Measurements from ENCODE around the gene RPS19BP1.

The RPS19BP1 gene

DNA sequence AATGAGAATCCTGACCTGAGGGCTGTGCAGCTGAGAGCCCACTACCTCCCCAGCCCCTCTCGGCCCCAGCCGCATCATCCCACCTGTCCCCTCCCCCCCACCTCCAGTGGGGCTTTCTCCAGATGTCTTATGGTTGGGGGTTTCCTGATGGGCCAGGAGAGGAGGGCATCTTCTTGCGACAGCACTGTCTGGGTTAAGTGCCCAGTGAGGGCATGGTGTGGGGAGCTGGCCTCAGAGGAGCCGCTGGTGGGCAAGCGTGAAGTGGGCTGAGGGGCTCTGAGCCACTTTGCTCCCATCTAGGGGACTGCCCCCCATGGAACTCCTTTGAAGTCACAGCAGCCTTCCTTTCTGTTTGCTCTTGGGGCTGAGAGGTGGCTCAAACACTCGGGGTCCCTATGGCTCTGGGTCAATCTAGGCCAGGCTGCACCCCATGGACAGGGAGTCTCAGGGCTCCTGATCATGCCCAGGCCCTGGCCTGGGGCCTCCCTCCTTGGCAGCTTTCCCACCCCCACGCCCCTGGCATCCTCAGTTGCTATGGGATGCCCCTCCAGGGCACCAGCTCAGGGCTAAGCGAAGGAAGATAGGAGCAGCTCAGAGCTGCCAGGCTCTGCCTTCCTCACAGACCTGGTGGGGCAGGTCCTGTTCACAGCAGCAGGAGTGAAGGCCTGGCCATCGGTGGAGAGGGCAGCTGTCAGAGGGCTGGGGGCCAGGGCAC, 41.4 kb downstream of the RPS19BP1 start:
- DNase-seq (ENCODE audit: low read depth, low spot score), result no peak

DNA sequence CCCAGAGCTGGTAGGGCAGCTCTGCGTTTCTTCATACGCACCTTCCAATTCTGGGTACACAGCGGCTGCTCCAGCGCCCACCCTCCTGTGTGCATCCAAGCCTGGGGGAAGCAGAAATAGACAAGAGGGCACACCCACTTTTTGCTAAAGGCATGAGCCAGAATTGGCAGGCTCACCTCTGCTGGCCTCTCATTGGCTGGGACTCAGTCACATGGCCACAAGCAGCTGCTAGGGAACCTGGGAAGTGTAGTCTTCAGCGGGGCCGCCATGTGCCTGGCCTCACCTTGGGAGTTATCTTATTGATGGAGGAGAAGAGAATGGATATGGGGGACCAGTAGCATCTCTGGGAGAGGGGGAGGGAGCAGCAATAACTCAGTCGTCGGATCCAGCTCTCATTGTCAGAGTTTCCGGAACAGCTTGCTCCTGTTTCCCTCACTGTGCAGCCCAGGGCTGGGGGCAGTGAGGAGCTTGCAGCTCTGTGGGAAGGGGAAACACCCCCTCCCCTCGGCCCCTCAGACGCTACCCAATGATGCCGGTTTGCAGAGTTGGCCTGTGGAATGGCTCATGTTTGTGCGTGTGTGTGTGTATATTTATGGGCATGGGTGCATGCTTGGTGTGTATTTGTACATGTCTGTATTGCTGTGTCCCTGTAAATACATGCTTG, 42.3 kb downstream of the RPS19BP1 start:
- DNase-seq (ENCODE audit: low read depth, low spot score), result no peak

DNA sequence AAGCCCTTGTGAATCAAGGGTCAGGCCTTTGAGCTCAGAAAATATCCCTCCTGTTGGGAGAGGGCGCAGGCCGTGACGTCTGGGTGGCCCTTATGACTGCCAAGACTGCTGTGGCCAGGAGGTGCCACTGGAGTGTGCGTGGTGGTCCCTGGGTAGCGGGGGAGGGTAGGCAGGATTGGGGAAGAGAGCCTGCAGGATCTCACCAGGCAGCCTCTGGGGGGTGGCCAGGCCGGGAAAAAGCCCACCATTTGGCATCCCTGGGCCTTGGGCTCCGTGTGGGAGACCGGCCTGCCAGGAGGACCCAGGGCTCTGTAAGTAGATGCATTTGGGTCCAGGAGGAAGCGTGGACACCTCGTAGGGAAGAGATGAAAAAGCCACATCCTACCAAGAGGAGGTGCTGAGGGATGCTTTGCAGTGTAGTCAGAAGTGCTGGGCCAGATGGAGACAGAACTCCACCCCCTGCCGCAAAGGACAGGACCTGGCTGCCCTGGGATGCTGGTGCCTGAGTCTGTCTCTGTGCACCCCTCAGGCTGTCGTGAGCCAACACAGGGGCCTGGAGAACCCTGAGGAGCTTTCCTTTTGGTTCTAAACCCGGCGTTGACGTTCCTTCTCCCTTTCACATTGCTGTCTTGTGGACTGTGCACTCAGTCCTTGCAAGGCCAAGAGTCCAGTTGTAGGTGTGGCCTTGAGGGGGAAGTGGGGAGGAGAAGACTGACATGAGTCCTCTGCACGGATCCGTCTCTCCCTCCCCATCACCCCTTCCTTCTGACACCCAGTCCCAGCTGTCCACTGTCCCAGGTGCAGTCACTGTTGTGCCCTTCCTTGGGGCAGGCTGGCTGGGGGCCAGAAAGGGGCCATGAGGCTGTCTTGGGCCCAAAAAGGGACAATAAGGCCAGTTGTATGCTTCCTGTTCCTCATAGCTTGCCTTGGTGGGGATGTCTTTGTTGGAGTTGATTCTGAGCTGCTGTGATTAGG, 43.2 kb downstream of the RPS19BP1 start:
- DNase-seq (ENCODE audit: low read depth, low spot score), result no peak

DNA sequence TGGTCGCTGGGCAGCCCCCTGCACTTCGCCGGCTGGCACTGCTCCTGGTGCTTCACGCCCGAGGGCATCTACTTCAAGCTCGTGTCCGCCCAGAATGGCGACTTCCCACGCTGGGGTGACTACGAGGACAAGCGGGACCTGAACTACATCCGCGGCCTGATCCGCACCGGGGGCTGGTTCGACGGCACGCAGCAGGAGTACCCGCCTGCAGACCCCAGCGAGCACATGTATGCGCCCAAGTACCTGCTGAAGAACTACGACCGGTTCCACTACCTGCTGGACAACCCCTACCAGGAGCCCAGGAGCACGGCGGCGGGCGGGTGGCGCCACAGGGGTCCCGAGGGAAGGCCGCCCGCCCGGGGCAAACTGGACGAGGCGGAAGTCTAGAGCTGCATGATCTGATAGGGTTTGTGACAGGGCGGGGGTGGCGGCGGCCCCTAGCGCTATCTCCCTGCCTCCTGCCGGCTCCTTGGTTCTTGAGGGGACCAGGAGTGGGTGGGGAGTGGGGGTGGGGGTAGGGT, 43.9 kb downstream of the RPS19BP1 start:
- no peak for DNase-seq (ENCODE audit: low read depth, low spot score)

DNA sequence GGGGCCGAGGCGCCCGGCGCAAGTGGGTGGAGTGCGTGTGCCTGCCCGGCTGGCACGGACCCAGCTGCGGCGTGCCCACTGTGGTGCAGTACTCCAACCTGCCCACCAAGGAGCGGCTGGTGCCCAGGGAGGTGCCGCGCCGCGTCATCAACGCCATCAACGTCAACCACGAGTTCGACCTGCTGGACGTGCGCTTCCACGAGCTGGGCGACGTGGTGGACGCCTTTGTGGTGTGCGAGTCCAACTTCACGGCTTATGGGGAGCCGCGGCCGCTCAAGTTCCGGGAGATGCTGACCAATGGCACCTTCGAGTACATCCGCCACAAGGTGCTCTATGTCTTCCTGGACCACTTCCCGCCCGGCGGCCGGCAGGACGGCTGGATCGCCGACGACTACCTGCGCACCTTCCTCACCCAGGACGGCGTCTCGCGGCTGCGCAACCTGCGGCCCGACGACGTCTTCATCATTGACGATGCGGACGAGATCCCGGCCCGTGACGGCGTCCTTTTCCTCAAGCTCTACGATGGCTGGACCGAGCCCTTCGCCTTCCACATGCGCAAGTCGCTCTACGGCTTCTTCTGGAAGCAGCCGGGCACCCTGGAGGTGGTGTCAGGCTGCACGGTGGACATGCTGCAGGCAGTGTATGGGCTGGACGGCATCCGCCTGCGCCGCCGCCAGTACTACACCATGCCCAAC, 44.6 kb downstream of the RPS19BP1 start:
- no peak for DNase-seq (ENCODE audit: low read depth, low spot score)

DNA sequence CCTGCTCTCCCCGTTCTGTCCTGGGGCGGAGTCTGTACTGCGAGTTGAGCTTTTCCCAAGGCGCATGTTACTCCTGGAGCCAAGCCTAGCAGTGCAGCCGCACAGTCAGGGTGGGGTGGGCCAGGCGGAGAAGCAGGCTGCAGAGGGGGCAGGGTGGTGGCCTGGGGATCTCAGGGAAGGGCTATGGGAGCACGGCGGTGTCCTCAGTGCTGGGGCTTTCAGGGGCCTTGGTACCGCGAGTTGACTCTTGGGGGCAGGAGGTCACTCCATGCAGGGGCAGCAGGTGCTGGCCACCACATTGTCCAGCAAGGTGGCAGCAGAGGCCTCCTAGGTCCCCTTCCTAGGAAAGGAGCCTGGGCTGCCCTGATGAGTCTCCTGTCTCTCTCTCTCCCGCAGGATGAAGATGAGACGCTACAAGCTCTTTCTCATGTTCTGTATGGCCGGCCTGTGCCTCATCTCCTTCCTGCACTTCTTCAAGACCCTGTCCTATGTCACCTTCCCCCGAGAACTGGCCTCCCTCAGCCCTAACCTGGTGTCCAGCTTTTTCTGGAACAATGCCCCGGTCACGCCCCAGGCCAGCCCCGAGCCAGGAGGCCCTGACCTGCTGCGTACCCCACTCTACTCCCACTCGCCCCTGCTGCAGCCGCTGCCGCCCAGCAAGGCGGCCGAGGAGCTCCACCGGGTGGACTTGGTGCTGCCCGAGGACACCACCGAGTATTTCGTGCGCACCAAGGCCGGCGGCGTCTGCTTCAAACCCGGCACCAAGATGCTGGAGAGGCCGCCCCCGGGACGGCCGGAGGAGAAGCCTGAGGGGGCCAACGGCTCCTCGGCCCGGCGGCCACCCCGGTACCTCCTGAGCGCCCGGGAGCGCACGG, 45.4 kb downstream of the RPS19BP1 start:
- DNase-seq (ENCODE audit: low read depth, low spot score), result no peak

DNA sequence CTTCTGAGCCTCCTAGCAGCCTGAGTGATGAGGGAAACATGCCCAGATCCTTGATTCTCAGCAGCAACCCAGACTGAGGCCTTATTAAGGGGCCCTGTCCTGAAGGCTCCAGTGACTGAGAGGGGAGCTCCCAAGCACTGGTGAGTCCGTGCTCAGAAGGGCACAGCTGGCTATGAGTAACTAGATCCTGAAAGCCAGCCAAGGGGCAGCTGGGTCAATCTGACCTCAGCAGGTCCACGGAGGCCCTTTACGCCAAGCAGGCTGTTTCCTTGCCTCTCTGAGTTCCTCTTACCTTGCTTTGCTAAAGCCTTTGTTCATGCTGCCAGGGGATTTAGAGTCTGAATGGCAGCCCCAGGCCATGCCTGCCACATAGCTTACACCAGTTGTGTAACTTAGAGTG, 49.8 kb downstream of the RPS19BP1 start:
- no peak for DNase-seq (ENCODE audit: low read depth, low spot score)

DNA sequence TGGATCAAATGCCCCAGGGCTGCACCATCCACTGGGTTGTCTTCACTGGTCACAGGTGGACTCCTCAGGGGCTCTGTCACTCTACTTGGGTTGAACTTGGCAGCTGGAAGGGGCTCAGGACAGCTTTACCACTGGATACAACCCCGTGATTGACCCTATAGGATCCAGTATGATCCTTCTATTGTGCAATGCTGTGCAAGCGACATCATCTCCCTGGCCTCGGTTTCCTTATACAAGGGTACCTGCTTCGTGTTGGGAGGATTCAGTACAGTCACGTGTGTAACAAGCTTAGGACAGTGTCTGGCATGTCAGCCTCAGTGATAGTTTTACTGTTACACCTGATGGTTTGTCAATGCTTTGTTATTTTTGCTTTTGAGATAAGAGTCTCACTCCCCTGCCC, 51.0 kb downstream of the RPS19BP1 start:
- no peak for DNase-seq (ENCODE audit: low read depth, low spot score)

DNA sequence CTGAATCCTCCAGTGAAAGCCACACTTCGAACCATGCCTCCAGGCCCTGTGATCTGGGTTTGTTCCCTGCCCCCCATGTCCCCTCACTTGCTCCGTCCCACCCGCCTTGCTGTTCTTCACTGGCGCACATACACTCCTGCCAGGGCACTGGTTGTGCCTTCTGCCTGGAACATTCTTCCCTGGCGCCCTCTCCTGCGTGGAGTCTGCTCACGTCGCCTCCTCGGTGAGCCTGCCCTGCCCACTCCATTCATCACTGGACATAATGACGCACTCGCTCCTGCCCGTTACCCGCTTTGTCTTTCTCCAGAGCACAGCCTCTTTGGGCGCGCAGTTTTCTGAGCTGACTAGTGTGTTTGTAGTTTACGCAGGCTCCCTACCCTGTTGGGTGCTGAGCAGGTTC, 51.5 kb downstream of the RPS19BP1 start:
- no peak for DNase-seq (ENCODE audit: low read depth, low spot score)

DNA sequence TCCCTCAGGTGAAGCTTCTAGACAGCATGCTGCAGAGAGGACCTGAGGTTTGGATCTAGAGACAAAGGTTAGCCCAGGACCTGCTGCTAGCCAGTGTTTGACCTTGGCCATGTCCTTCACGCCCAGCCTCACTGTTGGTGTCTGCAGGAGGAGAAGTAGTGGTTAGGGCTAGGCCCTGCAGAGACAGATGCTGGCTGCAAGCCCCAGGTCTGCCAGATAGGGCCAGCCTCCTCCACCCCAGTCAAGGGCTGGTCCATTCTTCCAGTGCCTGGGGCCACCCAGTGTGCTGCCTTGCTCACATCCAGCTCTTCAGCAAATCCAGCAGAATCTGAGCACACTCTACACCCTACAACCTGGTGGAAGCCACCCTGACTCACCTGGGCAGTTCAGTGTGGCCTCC, 52.0 kb downstream of the RPS19BP1 start:
- DNase-seq (ENCODE audit: low read depth, low spot score), result no peak

DNA sequence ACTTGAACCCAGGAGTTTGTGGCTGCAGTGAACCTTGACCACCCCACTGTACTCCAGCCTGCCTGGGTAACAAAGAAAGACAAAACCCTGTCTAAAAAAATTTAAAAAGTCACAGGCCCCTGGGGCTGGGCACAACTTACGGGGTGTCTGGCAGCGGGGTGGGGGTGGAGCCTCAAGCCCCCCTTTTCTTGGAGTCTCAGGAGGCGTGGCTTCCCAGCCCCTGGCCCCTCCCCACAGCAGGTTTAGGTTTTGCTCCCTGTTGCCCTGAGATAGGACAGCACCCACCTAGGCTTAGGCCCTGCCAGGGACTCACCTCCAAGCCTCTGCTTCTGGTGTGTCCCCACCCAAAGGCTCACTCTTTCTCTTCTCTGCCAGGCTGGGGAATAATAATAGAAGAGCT, 53.3 kb downstream of the RPS19BP1 start:
- no peak for DNase-seq (ENCODE audit: low read depth, low spot score)
